Tibial nerve (tissue), 4 donors: ENCODE measurements around the gene TRIM32. TPM values are rescaled to one million over a fixed set of nuclear protein-coding genes. Genes with fewer than 3 reads are reported as not detected.

Experiments
- DNase-seq, 2 donors: peaks; one replicate each; pipeline ENCODE4 v3.0.0-alpha.2; 2019; ENCODE audit warnings: low spot score in 2 of 2
- H3K27ac ChIP-seq, 4 donors: fragments of 200-600 bp; sonication (generic) in 3 of 4; one replicate each; pipeline ENCODE4 v1.5.1; 2017 to 2019; ENCODE audit warnings: mild to moderate bottlenecking in 1 of 4
- H3K27me3 ChIP-seq, 2 donors: fragments of 200-600 bp; sonication (generic) in 1 of 2; one replicate each; pipeline versions ENCODE4 v1.5.1 to v1.6.0; 2017 to 2019
- H3K36me3 ChIP-seq, 3 donors: fragments of 200-600 bp; sonication (generic); one replicate each; pipeline ENCODE4 v1.5.1; 2018 to 2019
- H3K4me1 ChIP-seq, 4 donors: fragments of 200-600 bp; sonication (generic) in 3 of 4; one replicate each; pipeline ENCODE4 v1.5.1; 2017 to 2019
- H3K4me3 ChIP-seq, 4 donors: fragments of 200-600 bp; sonication (generic) in 3 of 4; one replicate each; pipeline ENCODE4 v1.5.1; 2017 to 2019; ENCODE audit warnings: mild to moderate bottlenecking in 1 of 4, moderate library complexity in 1 of 4
- H3K9me3 ChIP-seq, 4 donors: fragments of 200-600 bp; sonication (generic) in 3 of 4; one replicate each; pipeline ENCODE4 v1.5.1; 2017 to 2019
- EP300 ChIP-seq, 2 donors: sonication (generic); formaldehyde crosslinking; IDR thresholded peaks; one replicate each; pipeline ENCODE4 v1.6.1; 2017; ENCODE audit warnings: antibody characterized with exemption in 2 of 2, mild to moderate bottlenecking in 1 of 2
- POLR2A ChIP-seq, 2 donors: fragments of 450-650 bp; IDR thresholded peaks; one replicate each; pipeline ENCODE4 v1.6.1; 2017; ENCODE audit warnings: antibody characterized with exemption in 2 of 2, mild to moderate bottlenecking in 2 of 2, moderate library complexity in 2 of 2
- WGBS, 2 donors: methylation state at CpG; one replicate each; pipeline ENCODE4 v1.1.5; 2018; 5-methylcytosine and 5-hydroxymethylcytosine counted together
- total RNA-seq, 4 donors: library from RNA; depleted of rRNA; stranded (reverse); fragments of >200 nt; gene quantifications; one replicate each; pipeline ENCODE4 v1.1.0, GENCODE V29; 2016
- TF ChIP-seq, protein P1 (sequence below), 5 experiments: fragments of 200-600 bp in 3 of 5; fragments of 450-650 bp in 2 of 5; sonication (generic) in 3 of 5; IDR thresholded peaks; one replicate each; pipeline ENCODE4 v1.5.1; 2016 to 2019; ENCODE audit warnings: antibody characterized with exemption in 5 of 5, mild to moderate bottlenecking in 3 of 5, moderate library complexity in 2 of 5

Gene TRIM32
- total RNA-seq, 4 donors from 2014 or later, result 11.4 to 19.8 (median 15.9) TPM

DNA sequence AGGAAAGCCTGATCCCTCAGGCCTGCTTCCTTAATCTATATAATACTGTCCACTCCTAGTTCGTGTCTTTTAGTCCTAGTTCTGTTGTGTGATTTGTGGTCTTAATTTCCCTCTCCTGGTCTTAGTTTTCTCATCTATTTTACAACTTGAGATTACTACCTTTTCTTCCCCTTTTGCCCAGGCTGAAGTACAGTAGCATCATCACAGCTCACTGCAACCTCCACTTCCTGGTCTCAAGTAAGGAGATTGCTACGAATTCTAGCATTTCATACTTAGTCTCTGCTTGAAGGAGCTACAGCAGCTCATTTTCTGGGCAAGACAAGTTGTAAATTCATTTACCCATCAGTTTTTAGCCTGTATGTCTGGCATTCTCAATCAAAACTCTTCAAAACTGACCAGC is 5.5 kb downstream of the TRIM32 start:
- H3K36me3 ChIP-seq, result peaks cover 0 to 22% (median 2%) of the 10 kb centered on the region in 3 donors
- 78 to 80% methylated on average over 2 of the region's 2 CpGs for WGBS, 2 donors
- H3K4me3 ChIP-seq, result no peak overlapping the region
- TF ChIP-seq, protein P1, sequence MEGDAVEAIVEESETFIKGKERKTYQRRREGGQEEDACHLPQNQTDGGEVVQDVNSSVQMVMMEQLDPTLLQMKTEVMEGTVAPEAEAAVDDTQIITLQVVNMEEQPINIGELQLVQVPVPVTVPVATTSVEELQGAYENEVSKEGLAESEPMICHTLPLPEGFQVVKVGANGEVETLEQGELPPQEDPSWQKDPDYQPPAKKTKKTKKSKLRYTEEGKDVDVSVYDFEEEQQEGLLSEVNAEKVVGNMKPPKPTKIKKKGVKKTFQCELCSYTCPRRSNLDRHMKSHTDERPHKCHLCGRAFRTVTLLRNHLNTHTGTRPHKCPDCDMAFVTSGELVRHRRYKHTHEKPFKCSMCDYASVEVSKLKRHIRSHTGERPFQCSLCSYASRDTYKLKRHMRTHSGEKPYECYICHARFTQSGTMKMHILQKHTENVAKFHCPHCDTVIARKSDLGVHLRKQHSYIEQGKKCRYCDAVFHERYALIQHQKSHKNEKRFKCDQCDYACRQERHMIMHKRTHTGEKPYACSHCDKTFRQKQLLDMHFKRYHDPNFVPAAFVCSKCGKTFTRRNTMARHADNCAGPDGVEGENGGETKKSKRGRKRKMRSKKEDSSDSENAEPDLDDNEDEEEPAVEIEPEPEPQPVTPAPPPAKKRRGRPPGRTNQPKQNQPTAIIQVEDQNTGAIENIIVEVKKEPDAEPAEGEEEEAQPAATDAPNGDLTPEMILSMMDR (IDR thresholded peaks at IDR 0.05), result no peak
- TF ChIP-seq POLR2A (IDR thresholded peaks at IDR 0.05) (no peak), EP300 (IDR thresholded peaks at IDR 0.05) (no peak)
- no peak overlapping the region for H3K27ac ChIP-seq
- DNase-seq, result no peak
- H3K4me1 ChIP-seq, result peaks cover 0 to 39% (median 9%) of the 10 kb centered on the region in 4 donors
- no peaks in the 10 kb centered on the region for H3K27me3 ChIP-seq
- no peaks in the 10 kb centered on the region for H3K9me3 ChIP-seq

DNA sequence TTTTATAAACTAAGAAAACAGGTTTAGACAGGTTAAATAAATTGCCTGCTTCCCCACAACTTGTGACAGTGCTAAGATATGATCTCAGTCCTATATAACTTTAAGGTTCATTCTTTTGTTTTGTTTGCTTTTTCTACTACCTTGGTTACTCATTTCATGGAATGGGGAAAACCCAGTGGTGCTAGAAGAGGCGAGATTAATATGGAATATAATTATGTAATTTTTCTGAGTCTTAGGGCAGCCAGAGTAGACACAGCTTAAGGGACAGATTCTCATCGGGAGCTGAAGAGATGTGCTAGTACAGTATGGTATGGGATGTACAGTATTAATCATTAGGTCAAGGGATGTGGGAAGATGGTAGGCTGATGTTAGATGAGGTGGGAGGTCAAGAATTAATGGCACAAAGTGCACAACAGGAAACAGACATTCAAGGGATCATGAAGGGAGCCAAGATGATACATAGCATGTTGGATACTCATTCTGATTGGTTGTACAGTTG is 6.2 kb downstream of the TRIM32 start:
- 85 to 86% methylated on average over 2 of the region's 2 CpGs for WGBS, 2 donors

DNA sequence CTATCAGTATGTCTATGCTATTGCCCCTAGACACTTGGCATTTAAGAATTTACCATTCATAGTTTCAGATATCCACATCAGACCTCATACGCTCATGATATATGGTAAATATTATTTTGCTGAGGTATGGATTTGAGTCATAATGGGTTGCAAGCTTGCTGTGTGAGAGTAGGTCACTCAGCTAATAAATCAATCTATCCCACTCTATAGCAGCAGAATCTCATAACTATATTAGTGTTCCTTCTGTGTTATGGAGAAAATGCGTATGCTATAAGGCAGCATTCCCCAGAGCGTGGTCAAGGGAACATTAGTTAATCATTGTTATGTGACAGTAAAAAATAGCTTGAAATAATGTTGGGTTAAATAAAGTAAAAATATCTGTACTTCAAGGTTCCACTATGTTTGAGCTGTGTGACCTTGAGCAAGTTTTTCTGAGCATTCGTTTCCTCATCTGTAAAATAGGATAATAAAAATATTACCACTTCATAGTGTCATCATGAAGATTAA is 7.7 kb downstream of the TRIM32 start:
- H3K9me3 ChIP-seq, result no peaks in the 10 kb centered on the region
- H3K4me1 ChIP-seq, result peaks cover 0 to 16% (median 0%) of the 10 kb centered on the region in 4 donors
- H3K4me3 ChIP-seq, result no peak overlapping the region
- 93 to 94% methylated on average over 4 of the region's 4 CpGs for WGBS, 2 donors
- H3K27me3 ChIP-seq, result no peaks in the 10 kb centered on the region
- no peak overlapping the region for H3K27ac ChIP-seq
- peaks cover 0 to 45% (median 20%) of the 10 kb centered on the region in 3 donors for H3K36me3 ChIP-seq
- TF ChIP-seq, protein P1 (IDR thresholded peaks at IDR 0.05), result no peak
- TF ChIP-seq POLR2A (IDR thresholded peaks at IDR 0.05), result no peak
- DNase-seq, result no peak

More for the DNA sequence above, 6.2 kb downstream of the TRIM32 start:
- H3K27me3 ChIP-seq, result no peaks in the 10 kb centered on the region
- H3K27ac ChIP-seq, result no peak overlapping the region
- H3K4me3 ChIP-seq, result no peak overlapping the region
- no peak for DNase-seq
- no peak for TF ChIP-seq POLR2A (IDR thresholded peaks at IDR 0.05)
- TF ChIP-seq, protein P1 (IDR thresholded peaks at IDR 0.05), result no peak
- no peak for TF ChIP-seq EP300 (IDR thresholded peaks at IDR 0.05)
- peaks cover 0 to 32% (median 7%) of the 10 kb centered on the region in 4 donors for H3K4me1 ChIP-seq
- no peaks in the 10 kb centered on the region for H3K9me3 ChIP-seq
- H3K36me3 ChIP-seq, result peaks cover 0 to 29% (median 9%) of the 10 kb centered on the region in 3 donors

DNA sequence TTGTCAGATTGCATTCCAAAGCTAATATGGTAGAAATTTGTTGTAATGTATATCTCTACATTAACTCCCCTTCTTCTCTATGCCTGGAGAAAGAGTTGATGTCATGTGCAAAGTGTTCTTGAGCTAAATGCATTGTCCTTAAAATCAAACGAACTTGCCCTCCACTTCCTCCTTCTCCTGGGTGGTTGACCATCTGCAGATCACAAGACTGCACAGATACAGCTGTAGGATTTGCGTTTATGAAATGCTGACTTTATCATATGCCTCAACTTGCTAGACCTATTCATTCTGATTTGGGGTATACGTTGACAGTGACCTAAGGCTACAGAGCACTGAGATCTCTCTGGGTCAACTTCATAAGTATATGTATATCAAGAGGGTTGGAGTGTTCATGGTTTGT is 8.3 kb downstream of the TRIM32 start:
- Histone ChIP-seq H3K27me3 (no peaks in the 10 kb centered on the region), H3K36me3 (peaks cover 0 to 51% (median 20%) of the 10 kb centered on the region in 3 donors), H3K27ac (no peak overlapping the region), H3K4me3 (no peak overlapping the region), H3K9me3 (no peaks in the 10 kb centered on the region), H3K4me1 (peaks cover 0 to 11% (median 0%) of the 10 kb centered on the region in 4 donors)
- peak in 1 of 2 donors; percentile 24 for DNase-seq
- TF ChIP-seq EP300 (IDR thresholded peaks at IDR 0.05), result peak in 1 of 2 donors; percentile 53
- TF ChIP-seq, protein P1 (IDR thresholded peaks at IDR 0.05), result no peak
- 41 to 63% methylated on average over 3 of the region's 3 CpGs for WGBS, 2 donors

DNA sequence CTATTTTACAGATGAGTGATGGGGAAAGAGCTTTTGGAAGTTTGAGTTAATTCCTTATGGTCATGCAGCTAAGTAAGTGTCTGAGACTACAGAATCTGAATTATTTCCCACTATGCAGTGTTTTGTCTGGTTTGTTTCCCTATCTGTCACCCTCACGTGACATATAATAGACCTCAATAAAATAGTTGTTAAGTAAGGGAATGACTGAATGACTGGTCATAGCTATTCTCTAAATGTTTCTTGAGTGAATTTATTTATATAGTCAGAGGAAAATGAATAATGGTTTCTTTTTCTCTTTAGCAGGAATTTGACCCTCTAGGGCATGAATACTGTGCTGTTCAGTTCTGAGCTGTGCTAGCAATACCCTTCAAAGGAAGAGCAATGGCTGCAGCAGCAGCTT is 10.3 kb downstream of the TRIM32 start:
- Histone ChIP-seq H3K27me3 (no peaks in the 10 kb centered on the region), H3K9me3 (no peaks in the 10 kb centered on the region), H3K27ac (no peak overlapping the region), H3K36me3 (peaks cover 0 to 60% (median 20%) of the 10 kb centered on the region in 3 donors), H3K4me3 (no peak overlapping the region), H3K4me1 (peaks cover 0 to 8% (median 0%) of the 10 kb centered on the region in 4 donors)
- no peak for TF ChIP-seq POLR2A (IDR thresholded peaks at IDR 0.05)
- TF ChIP-seq, protein P1 (IDR thresholded peaks at IDR 0.05), result no peak
- TF ChIP-seq EP300 (IDR thresholded peaks at IDR 0.05), result no peak
- WGBS, 2 donors, result 46 to 56% methylated on average over 1 of the region's 1 CpG
- no peak for DNase-seq
